ENCODE results near the gene DNAJC28.

DNAJC28 gene

GRCh38 chr21:33443194-33443593 lies 48.3 kb downstream of the DNAJC28 start:
- in situ Hi-C loops (cut with MboI; ENCODE audit: low sequenced_read_pairs, unreplicated experiment) = loop anchor here (5.0 kb wide), 2 partner anchors 81 to 241 kb away; no protein-coding TSS in a partner anchor
- no peak for TF ChIP-seq CTCF (IDR thresholded peaks at IDR 0.05; ENCODE audit: borderline replicate concordance, control extremely low read depth, extremely low read depth, insufficient read depth, missing control alignments)
- DNase-seq (ENCODE audit: low spot score) = no peak

GRCh38 chr21:33441489-33442477 lies 49.7 kb downstream of the DNAJC28 start:
- DNase-seq (ENCODE audit: low spot score) = peak; percentile 72
- in situ Hi-C loops (cut with MboI; ENCODE audit: low sequenced_read_pairs, unreplicated experiment) = loop anchor here (5.0 kb wide), 2 partner anchors 79 to 239 kb away; no protein-coding TSS in a partner anchor
- TF ChIP-seq CTCF (IDR thresholded peaks at IDR 0.05; ENCODE audit: borderline replicate concordance, control extremely low read depth, extremely low read depth, insufficient read depth, missing control alignments) = no peak
